Heart left ventricle (tissue), 16 donors: Measurements from ENCODE around the gene INPP5D. TPM values are rescaled to one million over a fixed set of nuclear protein-coding genes. Genes with fewer than 3 reads are reported as not detected.

Source experiments
- ATAC-seq, 4 donors: fragments of 200-7000 bp; cut with Tn5 transposase; one replicate each; pipeline ENCODE4 v1.9.1; 2020 to 2022; ENCODE audit warnings: moderate library complexity in 4 of 4, mild to moderate bottlenecking in 3 of 4, moderate number of reproducible peaks in 1 of 4
- DNase-seq, 5 donors: peaks; one replicate each; pipeline ENCODE4 v3.0.0-alpha.2; 2020
- H3K27ac ChIP-seq, 12 donors: fragments of 200-600 bp; sonication (generic) in 4 of 12; one replicate each; pipeline versions ENCODE4 v1.5.0 to v1.8.0; 2016 to 2022; ENCODE audit warnings: mild to moderate bottlenecking in 2 of 12
- H3K27me3 ChIP-seq, 9 donors: fragments of 200-600 bp; sonication (generic) in 2 of 9; one replicate each; pipeline versions ENCODE4 v1.5.1 to v1.8.0; 2016 to 2022; ENCODE audit warnings: mild to moderate bottlenecking in 3 of 9
- H3K36me3 ChIP-seq, 9 donors: fragments of 200-600 bp; sonication (generic) in 2 of 9; one replicate each; pipeline versions ENCODE4 v1.5.0 to v1.8.0; 2018 to 2022; ENCODE audit warnings: mild to moderate bottlenecking in 2 of 9
- H3K4me1 ChIP-seq, 12 donors: fragments of 200-600 bp; sonication (generic) in 4 of 12; one replicate each; pipeline versions ENCODE4 v1.5.0 to v1.8.0; 2016 to 2022; ENCODE audit warnings: mild to moderate bottlenecking in 3 of 12
- H3K4me3 ChIP-seq, 12 donors: fragments of 200-600 bp; sonication (generic) in 4 of 12; one replicate each; pipeline versions ENCODE4 v1.5.0 to v1.8.0; 2017 to 2022; ENCODE audit warnings: mild to moderate bottlenecking in 9 of 12, moderate library complexity in 4 of 12
- H3K9me3 ChIP-seq, 12 donors: fragments of 200-600 bp; sonication (generic) in 4 of 12; one replicate each; pipeline versions ENCODE4 v1.5.0 to v1.8.0; 2016 to 2022; ENCODE audit warnings: mild to moderate bottlenecking in 1 of 12
- CTCF ChIP-seq, 12 donors: fragments of 200-600 bp; sonication (generic) in 4 of 12; IDR thresholded peaks; one replicate each; pipeline versions ENCODE4 v1.5.0 to v1.8.0; 2018 to 2022; ENCODE audit warnings: antibody characterized with exemption in 12 of 12, mild to moderate bottlenecking in 5 of 12
- POLR2A ChIP-seq, 2 donors: fragments of 450-650 bp; IDR thresholded peaks; one replicate each; pipeline ENCODE4 v1.6.1; 2017; ENCODE audit warnings: antibody characterized with exemption in 2 of 2, mild to moderate bottlenecking in 2 of 2, moderate library complexity in 2 of 2
- WGBS, 4 donors: extraction: QIAGEN DNeasy Blood & Tissue Kit in 2 of 4; methylation state at CpG; one replicate each; pipeline versions ENCODE4 v1.1.5 to v1.1.7; 2013 to 2018; 5-methylcytosine and 5-hydroxymethylcytosine counted together
- intact Hi-C, 10 donors: fragments of 100-400 bp; cut with DNase I; formaldehyde crosslinking; loops; one replicate each; pipeline versions ENCODE4 v1.11.1 to v1.14.2; 2022
- polyA plus RNA-seq, 2 donors: library from polyadenylated mRNA; stranded (reverse); fragments of 200-250 nt; gene quantifications; one replicate each; pipeline ENCODE4 v1.2.3, GENCODE V29; 2013
- total RNA-seq, 9 donors: library from RNA; depleted of rRNA in 2 of 9; stranded (reverse); fragments of >200 nt in 2 of 9; fragmentation: NEBNext Ultra II Directional in 3 of 9; extraction: Animal tissue kit (Norgen Biotek cat#: 25700) in 3 of 9; gene quantifications; one replicate each; pipeline versions ENCODE4 v1.1.0 to v1.2.4, GENCODE V29; 2016 to 2023
- donor health status: ischemic (EF 13 %, LVEDD 7.1; RV severe dilation, severe dysfunction).
- donor health status: healthy with polysubstance abuse.
- donor health status: DM: no; HTN: yes; CAD: no.
- donor health status: DM: no; HTN: no; CAD: no.
- donor health status: ischemic (EF 25% LVEDD 6.9; RV normal size, moderate dysfunction).
- donor health status: ischemic (EF 25% LVEDD 5.7; RV mildly dilated, moderate dysfunction).
- donor health status: healthy.
- donor health status: DM: yes; HTN: yes; CAD: no.
- donor health status: ischemic (EF 35%, LVEDD 5.7; RV mildly dilated, moderate dysfunction).
- donor health status: nonischemic (EF 11% LVEDD 7.7; RV severe dilation, severe dysfunction).
- donor health status: DM: yes; HTN: yes; CAD: no.
- donor health status: PGD.
- donor health status: ischemic (EF 29% LVEDD 5.4; RV normal size, mild dysfunction).
- donor health status: nonischemic (EF 23%, LVEDD 6.1; RV moderate dilation, normal function).

The INPP5D gene
- total and polyA plus RNA-seq, 11 donors: 2.8 to 29.1 (median 4.9) TPM

GRCh38 chr2:233165895-233166661 lies 105.9 kb downstream of the INPP5D start:
- peaks cover 0 to 28% (median 0%) of the 10 kb centered on the region in 12 donors for H3K4me1 ChIP-seq
- ATAC-seq: peak in 3 of 4 donors; percentile 50 to 82 (median 62)
- 56 to 73% (median 61%) methylated on average over 17 to 19 of the region's 19 CpGs for WGBS, 4 donors
- H3K36me3 ChIP-seq: peaks cover 0 to 74% (median 7%) of the 10 kb centered on the region in 9 donors
- H3K27me3 ChIP-seq: no peaks in the 10 kb centered on the region
- peak overlapping the region in 1 of 12 donors; percentile 65 for H3K27ac ChIP-seq
- no peak for TF ChIP-seq CTCF (IDR thresholded peaks at IDR 0.05)
- no peak for TF ChIP-seq POLR2A (IDR thresholded peaks at IDR 0.05)
- no peaks in the 10 kb centered on the region for H3K9me3 ChIP-seq
- no peak overlapping the region for H3K4me3 ChIP-seq
- intact Hi-C loops: no loop called here
- peak; percentile 32 to 87 (median 65) for DNase-seq

- Histone ChIP-seq H3K9me3 (no peaks in the 10 kb centered on the region), H3K4me1 (peaks cover 0 to 28% (median 0%) of the 10 kb centered on the region in 12 donors), H3K36me3 (peaks cover 0 to 74% (median 11%) of the 10 kb centered on the region in 9 donors), H3K4me3 (no peak overlapping the region), H3K27me3 (no peaks in the 10 kb centered on the region), H3K27ac (no peak overlapping the region)
- 83 to 91% (median 89%) methylated on average over 4 of the region's 4 CpGs for WGBS, 4 donors
- ATAC-seq (no peak), DNase-seq (no peak)
- intact Hi-C loops: no loop called here
- no peak for TF ChIP-seq POLR2A (IDR thresholded peaks at IDR 0.05)
- TF ChIP-seq CTCF (IDR thresholded peaks at IDR 0.05): no peak
These were observed 108.3 kb downstream of the INPP5D start for GRCh38 chr2:233168445-233168844.

- Histone ChIP-seq H3K36me3 (peaks cover 0 to 74% (median 11%) of the 10 kb centered on the region in 9 donors), H3K9me3 (no peaks in the 10 kb centered on the region), H3K27ac (no peak overlapping the region), H3K4me3 (no peak overlapping the region), H3K4me1 (peaks cover 0 to 27% (median 0%) of the 10 kb centered on the region in 12 donors), H3K27me3 (no peaks in the 10 kb centered on the region)
- DNase-seq: no peak
- ATAC-seq: no peak
- intact Hi-C loops: no loop called here
- TF ChIP-seq POLR2A (IDR thresholded peaks at IDR 0.05): no peak
- no peak for TF ChIP-seq CTCF (IDR thresholded peaks at IDR 0.05)
- WGBS, 4 donors: 85 to 89% (median 86%) methylated on average over 11 of the region's 11 CpGs
These were observed 108.8 kb downstream of the INPP5D start for GRCh38 chr2:233168919-233169318.

- DNase-seq (no peak), ATAC-seq (no peak)
- no peaks in the 10 kb centered on the region for H3K27me3 ChIP-seq
- intact Hi-C loops: no loop called here
- H3K4me1 ChIP-seq: peaks cover 0 to 3% (median 0%) of the 10 kb centered on the region in 12 donors
- TF ChIP-seq POLR2A (IDR thresholded peaks at IDR 0.05) (no peak), CTCF (IDR thresholded peaks at IDR 0.05) (no peak)
- H3K27ac ChIP-seq: no peak overlapping the region
- no peaks in the 10 kb centered on the region for H3K9me3 ChIP-seq
- H3K4me3 ChIP-seq: no peak overlapping the region
- 96 to 99% (median 98%) methylated on average over 2 of the region's 2 CpGs for WGBS, 4 donors
- H3K36me3 ChIP-seq: peaks cover 0 to 84% (median 11%) of the 10 kb centered on the region in 9 donors
These were observed 111.2 kb downstream of the INPP5D start for GRCh38 chr2:233171344-233171743.
